B cell (primary cell): ENCODE measurements around the gene FAM24B. TPM values are rescaled to one million over a fixed set of nuclear protein-coding genes. Genes with fewer than 3 reads are reported as not detected.
"Not testable (repeated sequence)": the region's sequence is repeated elsewhere in the genome, so short reads cannot be mapped to it uniquely, and the experiment has no call there.

ENCODE experiments used
- ATAC-seq: fragments of 200-7000 bp; cut with Tn5 transposase; one replicate; pipeline ENCODE4 v1.10.0; 2021; ENCODE audit warnings: low read depth, mild to moderate bottlenecking, moderate number of reproducible peaks, moderate library complexity
- CTCF ChIA-PET: fragments of 350-600 bp; sonication (Branson Sonifier 250); formaldehyde crosslinking; loops from one replicate; lab custom pipeline; 2021; ENCODE audit warnings: antibody characterized with exemption, inconsistent platforms; lab: Charles Lee
- POLR2A ChIA-PET: fragments of 350-600 bp; sonication (Branson Sonifier 250); formaldehyde crosslinking; loops from one replicate; lab custom pipeline; 2021; ENCODE audit warnings: antibody characterized with exemption; lab: Charles Lee
- DNase-seq: peaks from one replicate; pipeline ENCODE4 v3.0.0; 2013
- H2AFZ ChIP-seq: 2 replicates; pipeline ENCODE4 v1.6.1; 2012; ENCODE audit warnings: mild to moderate bottlenecking, low read depth, low read length; ENCODE audit not compliant: insufficient read depth, poor library complexity, severe bottlenecking
- H3K27ac ChIP-seq, 2 donors: 1 replicate in 1 of 2; 2 replicates in 1 of 2; pipeline ENCODE4 v1.5.1; 2012 to 2013; ENCODE audit warnings: low read length in 2 of 2, mild to moderate bottlenecking in 2 of 2, moderate library complexity in 1 of 2
- H3K27me3 ChIP-seq, 4 experiments: fragments of 200-600 bp in 1 of 4; sonication (generic) in 1 of 4; replicated peaks in 1 of 4; 1 replicate in 2 of 4; 2 replicates in 2 of 4; pipeline versions ENCODE4 v1.6.1 to v1.7.0; 2013 to 2016; ENCODE audit warnings: low read length in 3 of 4, mild to moderate bottlenecking in 2 of 4, mixed read lengths in 1 of 4, moderate library complexity in 1 of 4; ENCODE audit not compliant: insufficient read depth in 4 of 4, control insufficient read depth in 3 of 4; ENCODE audit errors: control extremely low read depth in 1 of 4
- H3K36me3 ChIP-seq, 2 experiments: replicated peaks in 1 of 2; 1 replicate in 1 of 2; 2 replicates in 1 of 2; pipeline versions ENCODE4 v1.6.1 to v1.7.1; 2013; ENCODE audit warnings: low read length in 1 of 2; ENCODE audit not compliant: insufficient read depth in 2 of 2, control insufficient read depth in 1 of 2; ENCODE audit errors: control extremely low read depth in 1 of 2, extremely low read depth in 1 of 2
- H3K4me1 ChIP-seq, 2 donors: fragments of 200-600 bp in 1 of 2; sonication (generic) in 1 of 2; 1 replicate in 1 of 2; 2 replicates in 1 of 2; pipeline versions ENCODE4 v1.5.1 to v1.6.1; 2013 to 2017; ENCODE audit warnings: low read length in 2 of 2; ENCODE audit not compliant: control insufficient read depth in 2 of 2, insufficient read depth in 2 of 2
- H3K4me2 ChIP-seq: replicated peaks from 2 replicates; pipeline ENCODE3; 2012; ENCODE audit warnings: mild to moderate bottlenecking, low read depth, low read length; ENCODE audit not compliant: poor library complexity, severe bottlenecking
- H3K4me3 ChIP-seq, 5 experiments: fragments of 200-600 bp in 1 of 5; sonication (generic) in 1 of 5; 1 replicate in 3 of 5; 2 replicates in 2 of 5; pipeline versions ENCODE4 v1.5.1 to v1.7.0; 2011 to 2016; ENCODE audit warnings: low read length in 4 of 5, mild to moderate bottlenecking in 4 of 5, low read depth in 2 of 5, control low read depth in 1 of 5, moderate library complexity in 1 of 5; ENCODE audit not compliant: insufficient read depth in 1 of 5; ENCODE audit errors: control extremely low read depth in 1 of 5, extremely low read depth in 1 of 5
- H3K79me2 ChIP-seq: fragments of 200-600 bp; sonication (generic); one replicate; pipeline ENCODE4 v1.6.0; 2016; ENCODE audit warnings: low read length; ENCODE audit not compliant: control insufficient read depth, insufficient read depth
- H3K9ac ChIP-seq: fragments of 200-600 bp; sonication (generic); 2 replicates; pipeline ENCODE4 v1.6.1; 2017; ENCODE audit warnings: mild to moderate bottlenecking, low read length, moderate library complexity
- H3K9me3 ChIP-seq, 3 donors: one replicate each; pipeline versions ENCODE4 v1.6.1 to v1.7.1; 2013; ENCODE audit warnings: low read length in 2 of 3; ENCODE audit not compliant: control insufficient read depth in 2 of 3, insufficient read depth in 1 of 3; ENCODE audit errors: control extremely low read depth in 1 of 3
- H4K20me1 ChIP-seq: 2 replicates; pipeline ENCODE4 v1.6.0; 2012; ENCODE audit warnings: mild to moderate bottlenecking, low read length; ENCODE audit not compliant: insufficient read depth, control insufficient read depth, poor library complexity, severe bottlenecking
- H3K27ac Mint-ChIP-seq: one replicate; pipeline ENCODE4 v1.8.0; 2021; ENCODE audit warnings: mixed read lengths
- H3K27me3 Mint-ChIP-seq: one replicate; pipeline ENCODE4 v1.8.0; 2021; ENCODE audit warnings: mixed read lengths
- H3K4me1 Mint-ChIP-seq: one replicate; pipeline ENCODE4 v1.8.0; 2021; ENCODE audit warnings: mixed read lengths
- H3K4me3 Mint-ChIP-seq: one replicate; pipeline ENCODE4 v1.8.0; 2021; ENCODE audit warnings: mixed read lengths
- H3K9me3 Mint-ChIP-seq: one replicate; pipeline ENCODE4 v1.8.0; 2022; ENCODE audit warnings: mixed read lengths; ENCODE audit not compliant: insufficient read depth
- CTCF ChIP-seq: fragments of 200-600 bp; IDR thresholded peaks from one replicate; pipeline ENCODE4 v1.8.0; 2022; ENCODE audit warnings: antibody characterized with exemption, mild to moderate bottlenecking
- EZH2 ChIP-seq: IDR thresholded peaks from 2 replicates; pipeline ENCODE4 v1.6.1; 2012; ENCODE audit warnings: borderline replicate concordance, low read depth, mild to moderate bottlenecking, moderate library complexity, low read length; ENCODE audit not compliant: insufficient read depth, poor library complexity, severe bottlenecking
- WGBS: methylation state at CpG from one replicate; pipeline ENCODE4 v1.1.5; 2013; ENCODE audit warnings: missing lambda C conversion rate; ENCODE audit not compliant: insufficient coverage; 5-methylcytosine and 5-hydroxymethylcytosine counted together
- intact Hi-C: fragments of 100-400 bp; cut with micrococcal nuclease; formaldehyde crosslinking; loops from one replicate; pipeline ENCODE4 v1.10.0; 2022
- polyA plus RNA-seq: library from polyadenylated mRNA; depleted of rRNA; stranded (reverse); fragments of >200 nt; gene quantifications from 2 replicates; pipeline ENCODE4 v1.2.3, GENCODE V29; 2012
- total RNA-seq, 2 donors: library from RNA; stranded (reverse); fragments of 120-200 nt in 1 of 2; gene quantifications; 1 replicate in 1 of 2; 2 replicates in 1 of 2; pipeline versions ENCODE4 v1.2.3 to v1.2.4, GENCODE V29; 2013 to 2022

The FAM24B gene
- total and polyA plus RNA-seq, 2 donors (not counting 1 experiment from before 2014, with no cell fraction given): 12.5 to 23.4 TPM

DNA sequence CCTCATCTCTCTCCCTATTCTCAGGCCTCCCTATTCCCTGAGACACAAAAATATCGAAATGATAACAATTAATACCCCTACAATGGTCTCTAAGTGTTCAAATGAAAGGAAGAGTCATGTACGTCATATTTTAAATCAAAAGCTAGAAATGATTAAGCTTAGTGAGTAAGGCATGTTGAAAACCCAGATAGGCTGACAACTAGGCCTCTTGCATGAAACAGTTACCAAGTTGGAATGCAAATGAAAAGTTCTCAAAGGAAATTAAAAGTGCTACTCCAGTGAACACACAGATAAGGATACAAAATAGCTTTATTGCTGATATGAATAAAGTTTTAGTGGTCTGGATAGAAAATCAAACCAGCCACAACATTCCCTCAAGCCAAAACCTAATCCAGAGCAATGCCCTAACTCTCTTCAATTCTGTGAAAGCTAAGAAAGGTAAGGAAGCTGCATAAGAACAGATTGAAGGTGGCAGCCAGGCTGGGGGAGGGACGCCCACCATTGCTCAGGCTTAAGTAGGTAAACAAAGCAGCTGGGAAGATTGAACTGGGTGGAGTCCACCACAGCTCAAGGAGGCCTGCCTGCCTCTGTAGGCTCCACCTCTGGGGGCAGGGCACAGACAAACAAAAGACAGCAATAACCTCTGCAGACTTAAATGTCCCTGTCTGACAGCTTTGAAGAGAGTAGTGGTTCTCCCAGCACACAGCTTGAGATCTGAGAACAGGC lies 12.5 kb downstream of the FAM24B start:
- H3K9ac ChIP-seq, H3K27me3 Mint-ChIP-seq, intact Hi-C loops, H3K9me3 ChIP-seq, H3K4me3 ChIP-seq, H3K79me2 ChIP-seq, DNase-seq, H4K20me1 ChIP-seq, H3K27ac Mint-ChIP-seq, H3K27ac ChIP-seq, H3K4me2 ChIP-seq, H3K4me1 ChIP-seq, H3K9me3 Mint-ChIP-seq, POLR2A ChIA-PET, ATAC-seq, H3K27me3 ChIP-seq, CTCF ChIA-PET, H3K36me3 ChIP-seq, H2AFZ ChIP-seq: not testable (repeated sequence)
- Mint-ChIP-seq H3K4me1 (peaks cover 39% of the 10 kb centered on the region), H3K4me3 (peak overlapping the region; percentile 5)
- 90% methylated on average over 2 of the region's 3 CpGs for WGBS

- Histone ChIP-seq H3K4me2 (no peak overlapping the region), H3K79me2 (peaks cover 5% of the 10 kb centered on the region), H2AFZ (no peak overlapping the region), H3K27me3 (no peaks in the 10 kb centered on the region), H3K27ac (no peak overlapping the region), H3K9me3 (peaks cover 0 to 7% (median 0%) of the 10 kb centered on the region in 3 donors), H3K9ac (no peak overlapping the region), H3K4me1 (peaks cover 4 to 7% of the 10 kb centered on the region in 2 donors), H4K20me1 (no peaks in the 10 kb centered on the region), H3K4me3 (no peak overlapping the region), H3K36me3 (no peaks in the 10 kb centered on the region)
- no peaks in the 10 kb centered on the region for H3K27me3 Mint-ChIP-seq
- TF ChIP-seq CTCF (no peak), EZH2 (no peak)
- DNase-seq (no peak), ATAC-seq (no peak)
- H3K4me1 Mint-ChIP-seq: peaks cover 46% of the 10 kb centered on the region
- H3K9me3 Mint-ChIP-seq: no peaks in the 10 kb centered on the region
- no peak overlapping the region for H3K27ac Mint-ChIP-seq
- POLR2A ChIA-PET: no interaction called here
- WGBS: no CpG with 5 or more reads among the region's 1 CpG
- no peak overlapping the region for H3K4me3 Mint-ChIP-seq
- intact Hi-C loops: no loop called here
- CTCF ChIA-PET: no interaction called here
Measured at GRCh38 chr10:122864901-122865300, 14.5 kb downstream of the FAM24B start.
